Caco-2 (cell line): ENCODE data around the gene VPS13C. TPM values are rescaled to one million over a fixed set of nuclear protein-coding genes. Genes with fewer than 3 reads are reported as not detected.

Experiments
- BruUV-seq: library from RNA; stranded (reverse); fragments of 400-500 nt; replicated peaks from 2 replicates; lab custom pipeline; 2021; lab: Mats Ljungman, UMichigan
- CTCF ChIA-PET: fragments of 300-600 bp; sonication (Branson Sonifier 250); formaldehyde crosslinking; loops from one replicate; lab custom pipeline; 2022; ENCODE audit warnings: antibody characterized with exemption; lab: Charles Lee
- POLR2A ChIA-PET: fragments of 300-600 bp; sonication (Branson Sonifier 250); formaldehyde crosslinking; loops from one replicate; lab custom pipeline; 2022; ENCODE audit warnings: antibody characterized with exemption; lab: Charles Lee
- DNase-seq, 2 experiments: peaks; one replicate each; pipeline versions ENCODE4 v3.0.0 to v3.0.0-alpha.2; 2020 to 2022
- H3K27me3 ChIP-seq: replicated peaks from 2 replicates; pipeline ENCODE4 v1.6.0; 2011; ENCODE audit warnings: low read length; ENCODE audit not compliant: control insufficient read depth, insufficient read depth
- H3K36me3 ChIP-seq: 2 replicates; pipeline ENCODE4 v1.5.1; 2011; ENCODE audit warnings: low read length; ENCODE audit not compliant: control insufficient read depth, insufficient read depth
- H3K4me1 ChIP-seq: fragments of 250-450 bp; sonication (Bioruptor Pico); 2 replicates; pipeline ENCODE4 v1.5.1; 2020; ENCODE audit warnings: mild to moderate bottlenecking
- H3K4me3 ChIP-seq: 2 replicates; pipeline ENCODE4 v1.5.1; 2011; ENCODE audit warnings: low read depth, mild to moderate bottlenecking, control low read depth, low read length
- H3K9me3 ChIP-seq: fragments of 250-450 bp; sonication (Bioruptor Pico); 2 replicates; pipeline ENCODE4 v1.5.1; 2020; ENCODE audit warnings: mild to moderate bottlenecking, moderate library complexity
- H3K27ac Mint-ChIP-seq: one replicate; pipeline ENCODE4 v1.8.0; 2022; ENCODE audit warnings: mixed read lengths; ENCODE audit not compliant: unreplicated experiment
- H3K27me3 Mint-ChIP-seq: one replicate; pipeline ENCODE4 v1.8.0; 2022; ENCODE audit warnings: mixed read lengths; ENCODE audit not compliant: insufficient read depth, unreplicated experiment
- H3K36me3 Mint-ChIP-seq: one replicate; pipeline ENCODE4 v1.8.0; 2022; ENCODE audit warnings: mild to moderate bottlenecking, mixed read lengths; ENCODE audit not compliant: insufficient read depth, unreplicated experiment
- H3K4me1 Mint-ChIP-seq: one replicate; pipeline ENCODE4 v1.8.0; 2022; ENCODE audit warnings: low read depth, mixed read lengths; ENCODE audit not compliant: unreplicated experiment
- H3K4me3 Mint-ChIP-seq: one replicate; pipeline ENCODE4 v1.8.0; 2022; ENCODE audit warnings: mild to moderate bottlenecking, moderate library complexity, mixed read lengths; ENCODE audit not compliant: unreplicated experiment
- H3K9me3 Mint-ChIP-seq: one replicate; pipeline ENCODE4 v1.8.0; 2022; ENCODE audit warnings: mixed read lengths; ENCODE audit not compliant: unreplicated experiment
- intact Hi-C: fragments of 100-400 bp; cut with micrococcal nuclease; formaldehyde crosslinking; loops from one replicate; pipeline ENCODE4 v1.10.0; 2022; ENCODE audit not compliant: unreplicated experiment
- total RNA-seq: library from RNA; stranded (reverse); gene quantifications from 2 replicates; pipeline ENCODE4 v1.2.3, GENCODE V29; 2022
- TF ChIP-seq, protein P1 (sequence below), 2 experiments: fragments of 200-600 bp in 1 of 2; IDR thresholded peaks; 1 replicate in 1 of 2; 2 replicates in 1 of 2; pipeline versions ENCODE4 v1.5.1 to v1.8.0; 2011 to 2022; ENCODE audit warnings: antibody characterized with exemption in 1 of 2, control low read depth in 1 of 2, inconsistent platforms in 1 of 2, low read depth in 1 of 2, low read length in 1 of 2, mild to moderate bottlenecking in 1 of 2, moderate library complexity in 1 of 2; ENCODE audit not compliant: insufficient read depth in 1 of 2, severe bottlenecking in 1 of 2, unreplicated experiment in 1 of 2

VPS13C gene
- total RNA-seq, 1 experiment from 2014 or later: 42.4 TPM

DNA sequence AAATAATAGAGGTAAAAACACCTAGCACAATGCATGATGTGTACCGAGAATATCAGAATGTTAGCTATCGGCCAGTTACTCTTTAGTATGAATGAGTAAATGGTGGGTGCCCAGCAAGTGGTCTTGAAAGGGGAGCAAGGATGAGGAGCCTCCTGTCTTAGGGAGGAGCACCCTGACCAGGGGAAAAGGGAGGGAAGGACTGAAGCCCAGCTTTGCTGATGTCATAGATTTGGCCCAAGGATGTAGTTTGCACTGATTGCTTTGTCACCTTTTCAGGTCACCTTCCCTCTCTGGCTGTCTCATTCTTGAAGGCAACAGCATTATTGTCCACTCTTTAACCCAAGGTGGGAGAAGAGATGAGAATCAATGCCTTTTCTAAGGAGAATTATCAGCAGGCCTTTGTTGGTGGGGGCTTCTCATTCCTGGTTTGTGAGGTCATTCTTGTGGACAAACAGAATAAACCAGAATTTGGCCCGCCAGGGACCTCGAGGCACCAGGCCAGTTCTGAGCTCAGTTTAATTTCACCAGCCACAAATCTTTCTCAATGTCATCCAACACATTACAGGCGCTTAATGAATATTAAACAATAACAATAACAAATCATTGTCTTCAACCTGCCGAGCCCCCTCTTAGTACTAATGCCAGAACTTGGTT is 231.3 kb downstream of the VPS13C start:
- H3K9me3 Mint-ChIP-seq: no peaks in the 10 kb centered on the region
- CTCF ChIA-PET: no interaction called here
- no TSS peak for BruUV-seq
- DNase-seq: no peak
- POLR2A ChIA-PET: no interaction called here
- no peak overlapping the region for H3K4me3 Mint-ChIP-seq
- no peaks in the 10 kb centered on the region for H3K36me3 Mint-ChIP-seq
- TF ChIP-seq, protein P1, sequence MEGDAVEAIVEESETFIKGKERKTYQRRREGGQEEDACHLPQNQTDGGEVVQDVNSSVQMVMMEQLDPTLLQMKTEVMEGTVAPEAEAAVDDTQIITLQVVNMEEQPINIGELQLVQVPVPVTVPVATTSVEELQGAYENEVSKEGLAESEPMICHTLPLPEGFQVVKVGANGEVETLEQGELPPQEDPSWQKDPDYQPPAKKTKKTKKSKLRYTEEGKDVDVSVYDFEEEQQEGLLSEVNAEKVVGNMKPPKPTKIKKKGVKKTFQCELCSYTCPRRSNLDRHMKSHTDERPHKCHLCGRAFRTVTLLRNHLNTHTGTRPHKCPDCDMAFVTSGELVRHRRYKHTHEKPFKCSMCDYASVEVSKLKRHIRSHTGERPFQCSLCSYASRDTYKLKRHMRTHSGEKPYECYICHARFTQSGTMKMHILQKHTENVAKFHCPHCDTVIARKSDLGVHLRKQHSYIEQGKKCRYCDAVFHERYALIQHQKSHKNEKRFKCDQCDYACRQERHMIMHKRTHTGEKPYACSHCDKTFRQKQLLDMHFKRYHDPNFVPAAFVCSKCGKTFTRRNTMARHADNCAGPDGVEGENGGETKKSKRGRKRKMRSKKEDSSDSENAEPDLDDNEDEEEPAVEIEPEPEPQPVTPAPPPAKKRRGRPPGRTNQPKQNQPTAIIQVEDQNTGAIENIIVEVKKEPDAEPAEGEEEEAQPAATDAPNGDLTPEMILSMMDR (IDR thresholded peaks at IDR 0.05; ENCODE audit: insufficient read depth in 1 of 2, low read depth in 1 of 2, low read length in 1 of 2, severe bottlenecking in 1 of 2, unreplicated experiment in 1 of 2): no peak
- H3K27me3 ChIP-seq: no peaks in the 10 kb centered on the region; the same call in 1 of the 2 replicates
- no peaks in the 10 kb centered on the region for H3K4me1 Mint-ChIP-seq
- peaks cover 5% of the 10 kb centered on the region for H3K27me3 Mint-ChIP-seq
- H3K36me3 ChIP-seq: no peaks in the 10 kb centered on the region
- no peak overlapping the region for H3K4me3 ChIP-seq
- no peaks in the 10 kb centered on the region for H3K4me1 ChIP-seq
- no peaks in the 10 kb centered on the region for H3K9me3 ChIP-seq
- intact Hi-C loops: no loop called here
- no peak overlapping the region for H3K27ac Mint-ChIP-seq

DNA sequence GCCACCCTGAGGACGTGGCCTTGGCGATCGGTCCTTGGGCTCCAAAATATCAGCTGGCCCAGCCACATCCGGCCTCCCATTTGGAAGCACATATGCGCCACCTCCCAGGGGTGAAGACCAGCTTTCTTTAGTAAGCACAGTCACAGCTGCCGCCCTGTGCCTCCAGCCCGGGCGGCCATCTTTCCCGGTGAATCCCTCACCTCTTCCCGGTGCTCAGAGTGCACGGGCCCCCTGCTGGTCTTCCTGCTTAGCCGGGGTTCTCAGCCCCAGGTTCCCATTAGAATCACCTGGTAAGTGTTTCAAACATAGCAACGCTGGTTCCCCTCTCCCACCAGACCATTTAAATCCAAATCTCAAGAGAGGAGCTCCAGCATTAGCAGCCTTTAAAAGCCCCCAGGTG is 232.2 kb downstream of the VPS13C start:
- Mint-ChIP-seq H3K27me3 (peaks cover 4% of the 10 kb centered on the region), H3K4me1 (no peaks in the 10 kb centered on the region)
- CTCF ChIA-PET: no interaction called here

DNA sequence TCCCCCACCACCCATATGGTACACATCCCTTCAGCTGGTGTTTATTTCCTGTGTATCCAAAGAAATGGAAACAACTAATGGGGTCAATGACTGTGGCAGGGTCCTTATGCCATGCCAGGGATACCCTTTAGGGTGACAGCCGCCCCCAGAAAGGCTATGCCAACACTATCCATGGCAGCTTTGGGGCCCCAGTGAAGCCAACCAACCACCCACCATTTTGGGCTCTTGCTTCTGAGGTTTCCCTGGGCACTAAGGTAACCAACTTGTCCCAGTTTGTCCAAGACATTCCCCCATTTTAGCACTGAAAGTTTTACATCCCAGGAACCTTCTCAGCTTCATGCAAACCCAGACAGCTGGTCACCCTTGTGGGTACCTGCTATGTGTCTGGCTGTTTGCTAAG is 233.1 kb downstream of the VPS13C start:
- BruUV-seq: no TSS peak
- Mint-ChIP-seq H3K27me3 (peaks cover 4% of the 10 kb centered on the region), H3K4me1 (no peaks in the 10 kb centered on the region), H3K4me3 (no peak overlapping the region), H3K27ac (no peak overlapping the region), H3K36me3 (no peaks in the 10 kb centered on the region), H3K9me3 (no peaks in the 10 kb centered on the region)
- H3K36me3 ChIP-seq: no peaks in the 10 kb centered on the region
- TF ChIP-seq, protein P1 (IDR thresholded peaks at IDR 0.05; ENCODE audit: insufficient read depth in 1 of 2, low read depth in 1 of 2, low read length in 1 of 2, severe bottlenecking in 1 of 2, unreplicated experiment in 1 of 2): no peak
- intact Hi-C loops: no loop called here
- H3K4me1 ChIP-seq: no peaks in the 10 kb centered on the region
- ChIA-PET POLR2A (no interaction called here), CTCF (interaction anchor here (1.1 kb wide), 1 partner anchor 8 kb away, joined by 3 read pairs; no protein-coding TSS in a partner anchor)
- no peak overlapping the region for H3K4me3 ChIP-seq
- no peaks in the 10 kb centered on the region; the same call in 1 of the 2 replicates for H3K27me3 ChIP-seq
- H3K9me3 ChIP-seq: no peaks in the 10 kb centered on the region
- no peak for DNase-seq

More for the DNA sequence above, 232.2 kb downstream of the VPS13C start:
- Histone ChIP-seq H3K27me3 (no peaks in the 10 kb centered on the region; the same call in 1 of the 2 replicates), H3K9me3 (no peaks in the 10 kb centered on the region), H3K4me3 (no peak overlapping the region), H3K36me3 (no peaks in the 10 kb centered on the region), H3K4me1 (no peaks in the 10 kb centered on the region)
- intact Hi-C loops: no loop called here
- no peaks in the 10 kb centered on the region for H3K9me3 Mint-ChIP-seq
- no peak overlapping the region for H3K27ac Mint-ChIP-seq
- H3K4me3 Mint-ChIP-seq: no peak overlapping the region
- no TSS peak for BruUV-seq
- TF ChIP-seq, protein P1 (IDR thresholded peaks at IDR 0.05; ENCODE audit: insufficient read depth in 1 of 2, low read depth in 1 of 2, low read length in 1 of 2, severe bottlenecking in 1 of 2, unreplicated experiment in 1 of 2): peak in 1 of 2 experiments; percentile 13
- POLR2A ChIA-PET: interaction anchor here (0.6 kb wide), 1 partner anchor 63 kb away, joined by 3 read pairs; no protein-coding TSS in a partner anchor
- peak in 1 of 2 experiments; percentile 32 for DNase-seq
- no peaks in the 10 kb centered on the region for H3K36me3 Mint-ChIP-seq
